Measurements from ENCODE around the gene DYNLT4.

DNA sequence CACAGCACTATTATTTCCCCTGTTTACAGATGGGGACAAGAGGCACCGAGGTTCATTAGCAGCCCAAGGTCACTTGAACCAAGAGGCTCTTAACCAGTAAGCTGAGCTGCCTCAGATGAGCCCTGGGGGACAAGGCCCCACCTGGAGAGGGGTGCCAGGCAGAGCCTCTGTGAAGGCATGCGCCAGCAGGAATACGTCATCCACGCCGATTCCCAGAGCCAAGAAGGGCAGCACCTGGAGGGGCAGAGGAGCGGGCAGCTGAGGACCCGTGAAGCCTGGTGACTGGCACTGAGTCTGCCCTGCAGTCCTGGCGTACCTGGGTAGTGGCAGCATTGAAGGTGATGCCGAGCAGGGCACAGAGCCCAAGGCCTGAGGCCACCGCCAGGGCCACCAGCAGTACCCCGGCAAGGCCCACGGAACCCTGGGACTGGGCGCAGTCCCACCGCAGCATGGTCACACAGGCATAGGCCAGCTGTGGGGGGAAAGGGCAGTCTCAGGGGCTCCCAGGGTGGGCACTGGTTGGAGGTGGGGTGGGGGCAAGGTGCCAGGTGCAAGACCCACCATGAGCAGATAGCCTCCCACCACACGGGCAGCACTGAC lies 21.8 kb upstream of the DYNLT4 start:
- TF ChIP-seq CTCF (IDR thresholded peaks at IDR 0.05; ENCODE audit: low read depth, low read length, poor library complexity, severe bottlenecking) (no peak), EZH2phosphoT487 (IDR thresholded peaks at IDR 0.05; ENCODE audit: borderline replicate concordance, low read length) (no peak)

Measured in DOHH2 (cell line).